GM12874 (cell line): ENCODE measurements around the gene FBXO28.

Source experiments
- TF ChIP-seq, protein P1 (sequence below): IDR thresholded peaks from 2 replicates; pipeline ENCODE4 v1.5.1; 2011; ENCODE audit warnings: low read depth, mild to moderate bottlenecking, control low read depth, low read length, moderate library complexity; ENCODE audit not compliant: insufficient read depth

Gene FBXO28

GRCh38 chr1:224096773-224097172, 17.1 kb upstream of the FBXO28 start:
- TF ChIP-seq, protein P1, sequence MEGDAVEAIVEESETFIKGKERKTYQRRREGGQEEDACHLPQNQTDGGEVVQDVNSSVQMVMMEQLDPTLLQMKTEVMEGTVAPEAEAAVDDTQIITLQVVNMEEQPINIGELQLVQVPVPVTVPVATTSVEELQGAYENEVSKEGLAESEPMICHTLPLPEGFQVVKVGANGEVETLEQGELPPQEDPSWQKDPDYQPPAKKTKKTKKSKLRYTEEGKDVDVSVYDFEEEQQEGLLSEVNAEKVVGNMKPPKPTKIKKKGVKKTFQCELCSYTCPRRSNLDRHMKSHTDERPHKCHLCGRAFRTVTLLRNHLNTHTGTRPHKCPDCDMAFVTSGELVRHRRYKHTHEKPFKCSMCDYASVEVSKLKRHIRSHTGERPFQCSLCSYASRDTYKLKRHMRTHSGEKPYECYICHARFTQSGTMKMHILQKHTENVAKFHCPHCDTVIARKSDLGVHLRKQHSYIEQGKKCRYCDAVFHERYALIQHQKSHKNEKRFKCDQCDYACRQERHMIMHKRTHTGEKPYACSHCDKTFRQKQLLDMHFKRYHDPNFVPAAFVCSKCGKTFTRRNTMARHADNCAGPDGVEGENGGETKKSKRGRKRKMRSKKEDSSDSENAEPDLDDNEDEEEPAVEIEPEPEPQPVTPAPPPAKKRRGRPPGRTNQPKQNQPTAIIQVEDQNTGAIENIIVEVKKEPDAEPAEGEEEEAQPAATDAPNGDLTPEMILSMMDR = no peak

DNA sequence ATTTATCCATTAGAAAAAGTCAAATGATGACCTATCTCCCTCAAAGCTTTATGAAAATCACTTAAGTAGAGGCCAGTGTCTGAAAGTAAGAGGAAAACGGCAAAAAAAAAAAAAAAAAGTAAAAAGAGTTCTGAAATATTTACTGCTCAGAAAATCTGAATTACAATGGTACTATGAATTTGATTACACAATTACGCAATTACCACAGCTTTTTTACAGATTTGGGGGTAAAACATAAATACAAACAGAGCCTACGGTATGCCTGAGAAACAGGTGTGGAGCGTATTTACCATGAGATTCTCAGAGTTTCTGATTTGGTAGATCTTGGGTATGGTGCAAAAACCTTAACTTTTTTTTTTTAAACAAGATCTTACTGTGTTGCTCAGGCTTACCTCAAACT, 15.9 kb upstream of the FBXO28 start:
- TF ChIP-seq, protein P1 = no peak

GRCh38 chr1:224106568-224107281, 7.2 kb upstream of the FBXO28 start:
- TF ChIP-seq, protein P1 = peak; percentile 55

GRCh38 chr1:224107282-224107625, 6.7 kb upstream of the FBXO28 start:
- TF ChIP-seq, protein P1 = no peak

DNA sequence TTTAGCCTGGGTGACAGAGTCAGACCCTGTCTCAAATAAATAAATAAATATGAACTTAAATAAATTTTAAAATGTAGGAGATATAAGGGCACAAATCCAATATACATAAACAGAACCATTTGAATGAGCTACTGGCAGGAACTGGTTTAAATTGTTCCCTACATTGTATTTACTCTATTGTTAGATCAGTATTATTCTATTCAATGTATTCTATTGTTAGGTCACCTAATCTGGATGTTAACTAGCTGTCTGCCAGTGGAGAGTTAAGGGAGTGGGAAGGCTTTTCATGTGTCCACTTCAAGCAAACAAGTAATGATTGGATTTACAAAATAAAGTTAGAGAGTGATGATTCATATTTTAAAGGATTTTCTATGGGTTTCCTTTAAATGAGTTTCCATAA, 4.9 kb upstream of the FBXO28 start:
- TF ChIP-seq, protein P1 = no peak

- TF ChIP-seq, protein P1 = no peak
Observed at GRCh38 chr1:224109981-224110380, 3.9 kb upstream of the FBXO28 start.

- TF ChIP-seq, protein P1 = no peak
Observed at GRCh38 chr1:224113005-224113404, 906 bp upstream of the FBXO28 start.
